Measurements from ENCODE around the gene CACNA2D3. TPM values are rescaled to one million over a fixed set of nuclear protein-coding genes. Genes with fewer than 3 reads are reported as not detected.

CACNA2D3 gene
- total and polyA plus RNA-seq, 2 experiments from 2014 or later, result 0.30 to 0.43 TPM

GRCh38 chr3:54967731-54968161 lies 845.4 kb downstream of the CACNA2D3 start:
- no peaks in the 10 kb centered on the region for H3K36me3 ChIP-seq (ENCODE audit: low read depth)
- H3K4me2 ChIP-seq (ENCODE audit: unreplicated experiment), result no peak overlapping the region
- 19 to 48% methylated on average over 1 of the region's 1 CpG for WGBS, 2 experiments (ENCODE audit: low coverage in 1 of 2, low lambda C conversion rate in 2 of 2, missing lambda C conversion rate in 2 of 2)
- H3K27ac ChIP-seq, result peak overlapping the region; percentile 32
- H3K79me2 ChIP-seq (ENCODE audit: insufficient read depth), result no peaks in the 10 kb centered on the region
- in situ Hi-C loops (cut with MboI), result no loop called here
- H2AFZ ChIP-seq, result no peak overlapping the region
- DNase-seq, result peak; percentile 67
- no peaks in the 10 kb centered on the region for H3K9me2 ChIP-seq (ENCODE audit: insufficient read depth)
- no peaks in the 10 kb centered on the region for H4K20me1 ChIP-seq (ENCODE audit: insufficient read depth)
- H3F3A ChIP-seq (ENCODE audit: insufficient read depth), result peaks cover 43% of the 10 kb centered on the region
- TF ChIP-seq EZH2phosphoT487 (IDR thresholded peaks at IDR 0.05; ENCODE audit: insufficient read depth, low read depth) (no peak), EZH2 (IDR thresholded peaks at IDR 0.05; ENCODE audit: insufficient read depth, poor library complexity, severe bottlenecking) (no peak)
- H3K4me1 ChIP-seq (ENCODE audit: insufficient read depth), result peaks cover 43% of the 10 kb centered on the region
- H3K27me3 ChIP-seq (replicated peaks; ENCODE audit: insufficient read depth), result no peaks in the 10 kb centered on the region
- no peaks in the 10 kb centered on the region for H3K9me3 ChIP-seq (ENCODE audit: low read depth)
- no peak overlapping the region for H3K9ac ChIP-seq
- no peak overlapping the region for H3K4me3 ChIP-seq

- Histone ChIP-seq H4K20me1 (ENCODE audit: insufficient read depth) (no peaks in the 10 kb centered on the region), H3K27me3 (replicated peaks; ENCODE audit: insufficient read depth) (no peaks in the 10 kb centered on the region), H3K27ac (peak overlapping the region; percentile 32), H3K9me3 (ENCODE audit: low read depth) (no peaks in the 10 kb centered on the region), H3K79me2 (ENCODE audit: insufficient read depth) (no peaks in the 10 kb centered on the region), H3F3A (ENCODE audit: insufficient read depth) (peaks cover 43% of the 10 kb centered on the region), H3K4me2 (ENCODE audit: unreplicated experiment) (peak overlapping the region; percentile 30), H3K36me3 (ENCODE audit: low read depth) (no peaks in the 10 kb centered on the region), H2AFZ (no peak overlapping the region), H3K9ac (peak overlapping the region; percentile 3; the same call in 1 of the 2 replicates), H3K4me1 (ENCODE audit: insufficient read depth) (peaks cover 43% of the 10 kb centered on the region), H3K9me2 (ENCODE audit: insufficient read depth) (no peaks in the 10 kb centered on the region), H3K4me3 (no peak overlapping the region)
- no peak for TF ChIP-seq EZH2phosphoT487 (IDR thresholded peaks at IDR 0.05; ENCODE audit: insufficient read depth, low read depth)
- no peak for TF ChIP-seq EZH2 (IDR thresholded peaks at IDR 0.05; ENCODE audit: insufficient read depth, poor library complexity, severe bottlenecking)
- peak; percentile 66 for DNase-seq
- 70 to 75% methylated on average over 5 of the region's 5 CpGs for WGBS, 2 experiments (ENCODE audit: low coverage in 1 of 2, low lambda C conversion rate in 2 of 2, missing lambda C conversion rate in 2 of 2)
- in situ Hi-C loops (cut with MboI), result no loop called here
Measured at GRCh38 chr3:54968546-54969172, 846.3 kb downstream of the CACNA2D3 start.

- Histone ChIP-seq H3K79me2 (ENCODE audit: insufficient read depth) (no peaks in the 10 kb centered on the region), H3K9ac (no peak overlapping the region), H3K9me2 (ENCODE audit: insufficient read depth) (no peaks in the 10 kb centered on the region), H3K4me3 (no peak overlapping the region), H3K4me1 (ENCODE audit: insufficient read depth) (peaks cover 43% of the 10 kb centered on the region), H3K9me3 (ENCODE audit: low read depth) (no peaks in the 10 kb centered on the region), H3K36me3 (ENCODE audit: low read depth) (no peaks in the 10 kb centered on the region), H2AFZ (no peak overlapping the region), H3K27me3 (replicated peaks; ENCODE audit: insufficient read depth) (no peaks in the 10 kb centered on the region), H4K20me1 (ENCODE audit: insufficient read depth) (no peaks in the 10 kb centered on the region), H3K27ac (no peak overlapping the region), H3K4me2 (ENCODE audit: unreplicated experiment) (no peak overlapping the region), H3F3A (ENCODE audit: insufficient read depth) (peaks cover 43% of the 10 kb centered on the region)
- WGBS, 2 experiments (ENCODE audit: low coverage in 1 of 2, low lambda C conversion rate in 2 of 2, missing lambda C conversion rate in 2 of 2), result 88 to 96% methylated on average over 3 of the region's 3 CpGs
- no peak for TF ChIP-seq EZH2 (IDR thresholded peaks at IDR 0.05; ENCODE audit: insufficient read depth, poor library complexity, severe bottlenecking)
- no peak for TF ChIP-seq EZH2phosphoT487 (IDR thresholded peaks at IDR 0.05; ENCODE audit: insufficient read depth, low read depth)
- in situ Hi-C loops (cut with MboI), result no loop called here
- no peak for DNase-seq
Measured at GRCh38 chr3:54969652-54970051, 847.3 kb downstream of the CACNA2D3 start.

GRCh38 chr3:54970895-54971294 lies 848.5 kb downstream of the CACNA2D3 start:
- no peaks in the 10 kb centered on the region for H3K9me2 ChIP-seq (ENCODE audit: insufficient read depth)
- in situ Hi-C loops (cut with MboI), result no loop called here
- H3K9ac ChIP-seq, result no peak overlapping the region
- no peak overlapping the region for H3K4me3 ChIP-seq
- no peak overlapping the region for H2AFZ ChIP-seq
- no peaks in the 10 kb centered on the region for H3K79me2 ChIP-seq (ENCODE audit: insufficient read depth)
- no peaks in the 10 kb centered on the region for H3K9me3 ChIP-seq (ENCODE audit: low read depth)
- TF ChIP-seq EZH2 (IDR thresholded peaks at IDR 0.05; ENCODE audit: insufficient read depth, poor library complexity, severe bottlenecking) (no peak), EZH2phosphoT487 (IDR thresholded peaks at IDR 0.05; ENCODE audit: insufficient read depth, low read depth) (no peak)
- peak; percentile 63 for DNase-seq
- H3K36me3 ChIP-seq (ENCODE audit: low read depth), result no peaks in the 10 kb centered on the region
- H3K27me3 ChIP-seq (replicated peaks; ENCODE audit: insufficient read depth), result no peaks in the 10 kb centered on the region
- H3F3A ChIP-seq (ENCODE audit: insufficient read depth), result peaks cover 34% of the 10 kb centered on the region; the same call in 1 of the 2 replicates
- WGBS, 2 experiments (ENCODE audit: low coverage in 1 of 2, low lambda C conversion rate in 2 of 2, missing lambda C conversion rate in 2 of 2), result 0 to 3% methylated on average over 1 of the region's 1 CpG
- H3K4me1 ChIP-seq (ENCODE audit: insufficient read depth), result peaks cover 38% of the 10 kb centered on the region
- no peak overlapping the region for H3K27ac ChIP-seq
- no peaks in the 10 kb centered on the region for H4K20me1 ChIP-seq (ENCODE audit: insufficient read depth)
- peak overlapping the region; percentile 3 for H3K4me2 ChIP-seq (ENCODE audit: unreplicated experiment)
